ENCODE results near the gene LATS1. TPM values are rescaled to one million over a fixed set of nuclear protein-coding genes. Genes with fewer than 3 reads are reported as not detected.

The LATS1 gene
- total RNA-seq, 1 experiment from 2014 or later = 39.6 TPM

GRCh38 chr6:149761438-149761837 is 43.5 kb upstream of the LATS1 start:
- BruUV-seq (replicated peaks) = no TSS peak

GRCh38 chr6:149756261-149756636 is 38.3 kb upstream of the LATS1 start:
- Histone ChIP-seq H3K36me3 (ENCODE audit: insufficient read depth, low read length, poor library complexity, severe bottlenecking) (no peaks in the 10 kb centered on the region), H3K9me3 (ENCODE audit: low read depth, low read length, poor library complexity, severe bottlenecking) (no peaks in the 10 kb centered on the region), H3K27ac (ENCODE audit: low read depth, low read length, poor library complexity, severe bottlenecking) (no peak overlapping the region), H3K27me3 (replicated peaks; ENCODE audit: insufficient read depth, low read depth, low read length, poor library complexity) (no peaks in the 10 kb centered on the region), H3K4me1 (ENCODE audit: insufficient read depth, low read length, poor library complexity, severe bottlenecking) (no peaks in the 10 kb centered on the region), H3K4me3 (ENCODE audit: low read depth, low read length, poor library complexity, severe bottlenecking) (no peak overlapping the region)
- DNase-seq (ENCODE audit: low spot score) = no peak
- CTCF ChIA-PET = interaction anchor here (0.7 kb wide), 1 partner anchor 85 kb away, joined by 7 read pairs; no protein-coding TSS in a partner anchor
- intact Hi-C loops (cut with micrococcal nuclease; ENCODE audit: unreplicated experiment) = no loop called here
- POLR2A ChIA-PET (ENCODE audit: low non-redundant PET) = no interaction called here
- BruUV-seq (replicated peaks) = no TSS peak
- TF ChIP-seq CTCF (conservative IDR thresholded peaks at IDR 0.05; ENCODE audit: low read depth, low read length) (no peak), EZH2 (IDR thresholded peaks at IDR 0.05; ENCODE audit: borderline replicate concordance, low read depth, low read length, poor library complexity, severe bottlenecking) (no peak)

More at GRCh38 chr6:149761438-149761837, 43.5 kb upstream of the LATS1 start:
- no peaks in the 10 kb centered on the region for H3K27me3 ChIP-seq (replicated peaks; ENCODE audit: insufficient read depth, low read depth, low read length, poor library complexity)
- no peak for DNase-seq (ENCODE audit: low spot score)
- intact Hi-C loops (cut with micrococcal nuclease; ENCODE audit: unreplicated experiment) = no loop called here
- H3K27ac ChIP-seq (ENCODE audit: low read depth, low read length, poor library complexity, severe bottlenecking) = no peak overlapping the region
- peaks cover 9% of the 10 kb centered on the region for H3K9me3 ChIP-seq (ENCODE audit: low read depth, low read length, poor library complexity, severe bottlenecking)
- ChIA-PET CTCF (no interaction called here), POLR2A (ENCODE audit: low non-redundant PET) (interaction anchor here (0.6 kb wide), 2 partner anchors 28 to 40 kb away, joined by 4 to 6 read pairs; no protein-coding TSS in a partner anchor)
- H3K4me1 ChIP-seq (ENCODE audit: insufficient read depth, low read length, poor library complexity, severe bottlenecking) = peaks cover 7% of the 10 kb centered on the region
- no peak overlapping the region for H3K4me3 ChIP-seq (ENCODE audit: low read depth, low read length, poor library complexity, severe bottlenecking)
- peaks cover 8% of the 10 kb centered on the region for H3K36me3 ChIP-seq (ENCODE audit: insufficient read depth, low read length, poor library complexity, severe bottlenecking)
- TF ChIP-seq CTCF (conservative IDR thresholded peaks at IDR 0.05; ENCODE audit: low read depth, low read length) (no peak), EZH2 (IDR thresholded peaks at IDR 0.05; ENCODE audit: borderline replicate concordance, low read depth, low read length, poor library complexity, severe bottlenecking) (no peak)

GRCh38 chr6:149755300-149756260 is 37.7 kb upstream of the LATS1 start:
- TF ChIP-seq EZH2 (IDR thresholded peaks at IDR 0.05; ENCODE audit: borderline replicate concordance, low read depth, low read length, poor library complexity, severe bottlenecking) = no peak
- TF ChIP-seq CTCF (conservative IDR thresholded peaks at IDR 0.05; ENCODE audit: low read depth, low read length) = no peak
- no peak for DNase-seq (ENCODE audit: low spot score)
- BruUV-seq (replicated peaks) = no TSS peak
- no peaks in the 10 kb centered on the region for H3K27me3 ChIP-seq (replicated peaks; ENCODE audit: insufficient read depth, low read depth, low read length, poor library complexity)
- H3K36me3 ChIP-seq (ENCODE audit: insufficient read depth, low read length, poor library complexity, severe bottlenecking) = no peaks in the 10 kb centered on the region
- no peaks in the 10 kb centered on the region for H3K9me3 ChIP-seq (ENCODE audit: low read depth, low read length, poor library complexity, severe bottlenecking)
- H3K4me1 ChIP-seq (ENCODE audit: insufficient read depth, low read length, poor library complexity, severe bottlenecking) = peaks cover 4% of the 10 kb centered on the region
- intact Hi-C loops (cut with micrococcal nuclease; ENCODE audit: unreplicated experiment) = no loop called here
- H3K27ac ChIP-seq (ENCODE audit: low read depth, low read length, poor library complexity, severe bottlenecking) = no peak overlapping the region
- ChIA-PET CTCF (interaction anchor here (0.7 kb wide), 1 partner anchor 85 kb away, joined by 7 read pairs; no protein-coding TSS in a partner anchor), POLR2A (ENCODE audit: low non-redundant PET) (no interaction called here)
- no peak overlapping the region for H3K4me3 ChIP-seq (ENCODE audit: low read depth, low read length, poor library complexity, severe bottlenecking)

Measured in A673 (cell line).